ENCODE measurements around the gene PCYT2. TPM values are rescaled to one million over a fixed set of nuclear protein-coding genes. Genes with fewer than 3 reads are reported as not detected.

PCYT2 gene
- total and polyA plus RNA-seq, 10 of the 15 experiments (the other 5 are each of a cell fraction or from before 2014, with no cell fraction given): 0.63 to 72.0 (median 45.0) TPM

GRCh38 chr17:81955756-81956544, 44.8 kb upstream of the PCYT2 start:
- ATAC-seq: no peak
- peaks cover 5 to 15% of the 10 kb centered on the region in 2 experiments for H3K27me3 ChIP-seq (replicated peaks in 1 of 2; ENCODE audit: control insufficient read depth in 2 of 2, insufficient read depth in 2 of 2, low read length in 1 of 2)

More at GRCh38 chr17:81955756-81956544, 44.8 kb upstream of the PCYT2 start:
- BruUV-seq (replicated peaks): no TSS peak
- Histone ChIP-seq H3K9ac (ENCODE audit: control insufficient read depth, insufficient read depth, low read length) (no peak overlapping the region), H3K79me2 (ENCODE audit: control insufficient read depth, insufficient read depth, low read length) (no peaks in the 10 kb centered on the region), H3K4me1 (ENCODE audit: control insufficient read depth, insufficient read depth, low read length) (no peaks in the 10 kb centered on the region), H4K20me1 (ENCODE audit: control insufficient read depth, insufficient read depth) (no peaks in the 10 kb centered on the region), H3K9me3 (replicated peaks; ENCODE audit: control insufficient read depth, insufficient read depth, low read length) (no peaks in the 10 kb centered on the region), H3K36me3 (ENCODE audit: control insufficient read depth in 2 of 2, insufficient read depth in 2 of 2, low read length in 1 of 2) (no peaks in the 10 kb centered on the region), H3K27ac (ENCODE audit: control insufficient read depth, insufficient read depth) (no peak overlapping the region), H3K4me2 (ENCODE audit: control insufficient read depth, insufficient read depth) (no peak overlapping the region), H2AFZ (ENCODE audit: control insufficient read depth, low read depth, low read length) (no peak overlapping the region), H3K4me3 (no peak overlapping the region)
- CTCF ChIA-PET: interaction anchor here (1.1 to 1.4 kb wide), 2 partner anchors 11 to 64 kb away, joined by 3 to 4 read pairs; no protein-coding TSS in a partner anchor
- POLR2A ChIA-PET: interaction anchor here (0.6 to 1.0 kb wide), 2 partner anchors 67 to 232 kb away, joined by 4 read pairs; partner anchors contain the start of genes CENPX and LRRC45
- TF ChIP-seq ZNF217 (IDR thresholded peaks at IDR 0.05) (no peak), POLR2A (IDR thresholded peaks at IDR 0.05; ENCODE audit: low read depth, low read length) (no peak), ZNF622 (IDR thresholded peaks at IDR 0.05) (no peak), TCF3 (IDR thresholded peaks at IDR 0.05; ENCODE audit: borderline replicate concordance, insufficient read depth, low read depth, low read length) (no peak), ZBTB11 (CRISPR knock-in tag; IDR thresholded peaks at IDR 0.05) (no peak), NFXL1 (IDR thresholded peaks at IDR 0.05; ENCODE audit: borderline replicate concordance) (no peak), BHLHE40 (IDR thresholded peaks at IDR 0.05; ENCODE audit: borderline replicate concordance in 1 of 2, low read depth in 2 of 2, low read length in 1 of 2) (no peak), CHD1 (IDR thresholded peaks at IDR 0.05; ENCODE audit: low read depth, low read length) (no peak), ZNF24 (IDR thresholded peaks at IDR 0.05) (no peak), RCOR1 (conservative IDR thresholded peaks at IDR 0.05; ENCODE audit: low read depth, low read length) (no peak), MEF2A (IDR thresholded peaks at IDR 0.05; ENCODE audit: insufficient read depth, low read depth, low read length) (no peak), ASH2L (IDR thresholded peaks at IDR 0.05; ENCODE audit: borderline replicate concordance, low read depth) (no peak), KAT2A (conservative IDR thresholded peaks at IDR 0.05; ENCODE audit: control insufficient read depth, low read depth, low read length) (no peak), MYB (IDR thresholded peaks at IDR 0.05; ENCODE audit: borderline replicate concordance, low read depth, low read length) (no peak), SMAD5 (IDR thresholded peaks at IDR 0.05; ENCODE audit: low read depth) (no peak), EP300 (IDR thresholded peaks at IDR 0.05; ENCODE audit: borderline replicate concordance in 1 of 2, control insufficient read depth in 1 of 2, low read depth in 2 of 2, low read length in 2 of 2) (no peak), PML (IDR thresholded peaks at IDR 0.05; ENCODE audit: low read length) (no peak), BCL11A (IDR thresholded peaks at IDR 0.05; ENCODE audit: low read depth, low read length) (no peak)
- in situ Hi-C loops (cut with MboI) (no loop called here), intact Hi-C loops (cut with micrococcal nuclease; ENCODE audit: unreplicated experiment) (no loop called here)
- DNase-seq (ENCODE audit: low read depth, low spot score): no peak
- WGBS (ENCODE audit: insufficient coverage, insufficient replicate concordance, low lambda C conversion rate, missing lambda C conversion rate): 58% methylated on average over 13 of the region's 13 CpGs
- RAD21 ChIA-PET (ENCODE audit: unreplicated experiment): interaction anchor here (0.9 to 1.7 kb wide), 2 partner anchors 64 to 87 kb away, joined by 3 to 4 read pairs; no protein-coding TSS in a partner anchor
- FAIRE-seq: no peak
- SMC1A ChIA-PET (ENCODE audit: uncharacterized antibody, unreplicated experiment): no interaction called here

Measured in GM12878 (cell line).